Suprapubic skin (tissue), 3 donors: Measurements from ENCODE around the gene CCDC158.

Experiments used
- POLR2A ChIP-seq, 2 donors: fragments of 450-650 bp; IDR thresholded peaks; one replicate each; pipeline ENCODE4 v1.6.1; 2017; ENCODE audit warnings: antibody characterized with exemption in 2 of 2, mild to moderate bottlenecking in 2 of 2, moderate library complexity in 2 of 2
- TF ChIP-seq, protein P1 (sequence below), 2 donors: fragments of 200-600 bp in 1 of 2; fragments of 450-650 bp in 1 of 2; sonication (generic) in 1 of 2; IDR thresholded peaks; one replicate each; pipeline ENCODE4 v1.5.1; 2016 to 2019; ENCODE audit warnings: antibody characterized with exemption in 2 of 2, mild to moderate bottlenecking in 1 of 2, moderate library complexity in 1 of 2

DNA sequence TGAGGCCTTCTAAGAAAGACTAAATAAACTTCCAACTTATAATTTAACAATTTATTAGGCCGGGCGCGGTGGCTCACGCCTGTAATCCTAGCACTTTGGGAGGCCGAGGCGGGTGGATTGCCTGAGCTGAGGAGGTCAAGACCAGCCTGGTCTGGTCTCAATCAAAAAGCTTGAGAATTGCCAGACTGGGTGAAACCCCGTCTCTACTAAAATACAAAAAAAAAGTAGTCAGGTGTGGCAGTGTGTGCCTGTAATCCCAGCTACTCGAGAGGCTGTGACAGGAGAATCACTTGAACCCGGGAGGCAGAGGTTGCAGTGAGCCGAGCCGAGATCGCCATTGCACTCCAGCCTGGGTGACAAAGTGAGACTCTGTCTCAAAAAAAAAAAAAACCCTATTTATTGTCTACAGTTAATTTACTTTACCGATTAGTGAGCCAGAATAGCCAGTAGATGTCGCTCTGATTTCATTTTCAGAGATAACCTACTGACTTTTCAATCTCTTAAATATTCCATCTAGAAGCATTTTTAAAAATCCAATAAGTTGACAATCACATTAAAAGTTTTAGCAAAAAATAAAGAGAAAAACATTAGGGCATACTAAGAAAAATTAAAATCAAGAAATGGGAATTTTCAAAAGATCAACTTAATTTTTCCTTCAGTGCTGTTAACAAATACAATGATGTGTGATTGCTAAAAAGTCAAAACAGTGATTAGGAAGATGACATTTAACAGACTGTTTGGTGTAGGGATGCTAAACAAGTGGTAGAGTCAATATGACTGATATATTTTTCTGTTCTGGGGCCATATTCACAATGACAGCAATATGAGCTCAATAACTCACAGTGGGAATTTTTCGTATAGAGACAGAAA, 9.8 kb upstream of the CCDC158 start:
- TF ChIP-seq POLR2A (IDR thresholded peaks at IDR 0.05) = no peak
- TF ChIP-seq, protein P1, sequence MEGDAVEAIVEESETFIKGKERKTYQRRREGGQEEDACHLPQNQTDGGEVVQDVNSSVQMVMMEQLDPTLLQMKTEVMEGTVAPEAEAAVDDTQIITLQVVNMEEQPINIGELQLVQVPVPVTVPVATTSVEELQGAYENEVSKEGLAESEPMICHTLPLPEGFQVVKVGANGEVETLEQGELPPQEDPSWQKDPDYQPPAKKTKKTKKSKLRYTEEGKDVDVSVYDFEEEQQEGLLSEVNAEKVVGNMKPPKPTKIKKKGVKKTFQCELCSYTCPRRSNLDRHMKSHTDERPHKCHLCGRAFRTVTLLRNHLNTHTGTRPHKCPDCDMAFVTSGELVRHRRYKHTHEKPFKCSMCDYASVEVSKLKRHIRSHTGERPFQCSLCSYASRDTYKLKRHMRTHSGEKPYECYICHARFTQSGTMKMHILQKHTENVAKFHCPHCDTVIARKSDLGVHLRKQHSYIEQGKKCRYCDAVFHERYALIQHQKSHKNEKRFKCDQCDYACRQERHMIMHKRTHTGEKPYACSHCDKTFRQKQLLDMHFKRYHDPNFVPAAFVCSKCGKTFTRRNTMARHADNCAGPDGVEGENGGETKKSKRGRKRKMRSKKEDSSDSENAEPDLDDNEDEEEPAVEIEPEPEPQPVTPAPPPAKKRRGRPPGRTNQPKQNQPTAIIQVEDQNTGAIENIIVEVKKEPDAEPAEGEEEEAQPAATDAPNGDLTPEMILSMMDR (IDR thresholded peaks at IDR 0.05) = peak in 1 of 2 donors; percentile 41
